Esophagus muscularis mucosa (tissue), 4 donors: ENCODE results near the gene AHRR. TPM values are rescaled to one million over a fixed set of nuclear protein-coding genes. Genes with fewer than 3 reads are reported as not detected.

Experiments
- DNase-seq: peaks from one replicate; pipeline ENCODE4 v3.0.0-alpha.2; 2017; ENCODE audit errors: extremely low spot score
- H3K27ac ChIP-seq, 4 donors: fragments of 200-600 bp; sonication (generic); replicated peaks in 1 of 4; 1 replicate in 3 of 4; 2 replicates in 1 of 4; pipeline ENCODE4 v1.5.1; 2016 to 2019; ENCODE audit warnings: mild to moderate bottlenecking in 1 of 4
- H3K27me3 ChIP-seq, 4 donors: fragments of 200-600 bp; sonication (generic); one replicate each; pipeline versions ENCODE4 v1.5.1 to v1.6.0; 2016 to 2019
- H3K36me3 ChIP-seq, 4 donors: fragments of 200-600 bp; sonication (generic); one replicate each; pipeline ENCODE4 v1.5.1; 2016 to 2019
- H3K4me1 ChIP-seq, 4 donors: fragments of 200-600 bp; sonication (generic); one replicate each; pipeline ENCODE4 v1.5.1; 2016 to 2019
- H3K4me3 ChIP-seq, 4 donors: fragments of 200-600 bp; sonication (generic); 1 replicate in 2 of 4; 2 replicates in 2 of 4; pipeline ENCODE4 v1.5.1; 2016 to 2019; ENCODE audit warnings: mild to moderate bottlenecking in 4 of 4, moderate library complexity in 1 of 4
- H3K9me3 ChIP-seq, 4 donors: fragments of 200-600 bp; sonication (generic); 1 replicate in 3 of 4; 2 replicates in 1 of 4; pipeline ENCODE4 v1.5.1; 2016 to 2019
- EP300 ChIP-seq: sonication (generic); formaldehyde crosslinking; IDR thresholded peaks from one replicate; pipeline ENCODE4 v1.6.1; 2017; ENCODE audit warnings: antibody characterized with exemption
- POLR2A ChIP-seq: fragments of 450-650 bp; IDR thresholded peaks from one replicate; pipeline ENCODE4 v1.6.1; 2017; ENCODE audit warnings: antibody characterized with exemption, moderate library complexity, mild to moderate bottlenecking, low read depth
- POLR2AphosphoS5 ChIP-seq, 2 donors: sonication (generic); formaldehyde crosslinking; IDR thresholded peaks; one replicate each; pipeline ENCODE4 v1.6.1; 2017; ENCODE audit warnings: antibody characterized with exemption in 2 of 2
- WGBS: methylation state at CpG from one replicate; pipeline ENCODE4 v1.1.5; 2018; 5-methylcytosine and 5-hydroxymethylcytosine counted together
- intact Hi-C: fragments of 100-400 bp; cut with DNase I; formaldehyde crosslinking; loops from one replicate; pipeline ENCODE4 v1.15.1; 2023
- total RNA-seq, 4 donors: library from RNA; depleted of rRNA; stranded (reverse); fragments of >200 nt; gene quantifications; one replicate each; pipeline versions ENCODE4 v1.1.0 to v1.2.1, GENCODE V29; 2016
- TF ChIP-seq, protein P1 (sequence below), 3 experiments: fragments of 200-600 bp in 2 of 3; fragments of 450-650 bp in 1 of 3; sonication (generic) in 2 of 3; IDR thresholded peaks; one replicate each; pipeline ENCODE4 v1.5.1; 2017 to 2019; ENCODE audit warnings: antibody characterized with exemption in 3 of 3, mild to moderate bottlenecking in 2 of 3, moderate library complexity in 1 of 3

Gene AHRR
- total RNA-seq, 4 donors from 2014 or later, result 0.33 to 5.5 (median 0.86) TPM

DNA sequence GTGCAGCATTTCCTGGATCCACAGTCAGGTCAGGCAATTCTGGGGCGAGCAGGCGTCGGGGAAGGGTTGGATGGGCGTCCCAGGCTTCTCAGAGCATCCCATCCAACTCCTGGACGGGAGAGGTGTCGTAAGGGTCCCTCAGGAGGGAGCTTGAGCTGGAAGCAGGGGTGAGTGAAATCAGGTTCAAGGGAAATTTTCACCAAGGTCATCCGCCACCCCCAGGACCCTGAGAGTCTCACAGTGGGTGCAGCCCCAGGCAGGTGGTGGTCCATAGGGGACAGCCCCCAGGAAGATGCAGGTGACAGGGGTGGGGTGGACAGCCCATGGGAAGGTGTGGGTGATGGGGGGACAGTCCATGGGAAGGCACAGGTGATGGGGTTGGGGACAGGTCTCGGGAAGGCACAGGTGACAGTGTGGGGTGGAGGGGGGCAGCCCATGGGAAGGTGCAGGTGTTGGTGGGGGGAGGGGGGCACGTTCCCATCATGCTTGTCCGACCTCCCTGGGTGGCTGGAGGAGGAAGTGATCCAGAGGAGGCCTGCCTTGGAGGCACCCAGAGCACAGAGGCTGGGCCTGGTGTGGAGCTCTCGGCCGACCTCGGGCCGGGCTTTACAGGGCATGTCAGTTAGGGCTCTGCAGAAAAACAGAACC is 48.9 kb downstream of the AHRR start:
- WGBS, result 95% methylated on average over 14 of the region's 14 CpGs
- no peak for TF ChIP-seq POLR2AphosphoS5 (IDR thresholded peaks at IDR 0.05)
- peaks cover 0 to 28% (median 5%) of the 10 kb centered on the region in 4 donors for H3K27me3 ChIP-seq
- H3K36me3 ChIP-seq, result no peaks in the 10 kb centered on the region
- intact Hi-C loops, result no loop called here
- peaks cover 0 to 4% (median under 1%) of the 10 kb centered on the region in 4 donors for H3K9me3 ChIP-seq
- no peak overlapping the region for H3K27ac ChIP-seq
- no peak overlapping the region for H3K4me3 ChIP-seq
- peaks cover 5 to 26% (median 16%) of the 10 kb centered on the region in 4 donors for H3K4me1 ChIP-seq
- peak; percentile 53 for DNase-seq

DNA sequence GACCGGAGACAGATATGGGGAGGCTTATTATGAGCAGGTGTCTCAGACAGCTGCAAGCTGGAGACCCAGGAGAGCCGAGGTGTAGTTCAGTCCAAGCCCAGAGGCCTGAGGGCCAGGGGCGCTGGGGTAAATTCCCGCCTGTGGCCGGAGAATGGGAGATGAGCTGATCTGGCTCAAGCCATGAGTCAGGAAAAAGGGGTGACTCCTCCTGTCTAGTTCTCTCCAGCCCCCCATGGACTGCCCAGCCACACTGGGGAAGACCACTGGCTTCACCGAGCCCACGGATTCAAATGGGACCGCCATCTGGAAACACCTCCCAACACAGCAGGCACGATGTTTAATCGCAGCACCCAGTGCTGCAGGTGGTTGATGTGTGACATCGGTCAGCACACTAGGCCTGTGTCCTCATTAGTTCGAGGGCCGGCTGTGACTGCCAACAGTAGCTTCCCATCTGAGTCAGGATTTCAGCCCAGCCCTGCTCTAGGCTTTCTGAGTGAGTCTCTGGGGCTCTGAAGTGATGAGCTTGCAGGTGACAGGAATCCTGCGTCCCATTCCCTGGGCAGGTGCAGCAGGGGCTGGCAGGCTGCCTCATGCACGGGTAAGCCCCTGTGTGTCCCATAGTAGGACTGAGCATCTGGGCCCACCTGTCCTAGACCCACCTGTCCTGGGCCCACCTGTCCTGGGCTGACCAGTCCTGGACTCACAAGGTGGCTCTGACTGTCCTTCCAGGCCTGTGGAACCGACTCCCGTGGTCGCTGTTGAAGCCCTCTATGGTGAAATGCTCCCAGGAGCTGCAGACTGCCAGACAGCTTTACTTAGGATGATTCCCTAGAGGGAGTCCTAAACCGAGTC is 49.7 kb downstream of the AHRR start:
- intact Hi-C loops, result no loop called here
- Histone ChIP-seq H3K9me3 (peaks cover 0 to 4% (median 0%) of the 10 kb centered on the region in 4 donors), H3K36me3 (no peaks in the 10 kb centered on the region), H3K27me3 (peaks cover 0 to 35% (median 5%) of the 10 kb centered on the region in 4 donors), H3K27ac (no peak overlapping the region), H3K4me1 (peaks cover 5 to 26% (median 16%) of the 10 kb centered on the region in 4 donors), H3K4me3 (no peak overlapping the region)
- TF ChIP-seq, protein P1, sequence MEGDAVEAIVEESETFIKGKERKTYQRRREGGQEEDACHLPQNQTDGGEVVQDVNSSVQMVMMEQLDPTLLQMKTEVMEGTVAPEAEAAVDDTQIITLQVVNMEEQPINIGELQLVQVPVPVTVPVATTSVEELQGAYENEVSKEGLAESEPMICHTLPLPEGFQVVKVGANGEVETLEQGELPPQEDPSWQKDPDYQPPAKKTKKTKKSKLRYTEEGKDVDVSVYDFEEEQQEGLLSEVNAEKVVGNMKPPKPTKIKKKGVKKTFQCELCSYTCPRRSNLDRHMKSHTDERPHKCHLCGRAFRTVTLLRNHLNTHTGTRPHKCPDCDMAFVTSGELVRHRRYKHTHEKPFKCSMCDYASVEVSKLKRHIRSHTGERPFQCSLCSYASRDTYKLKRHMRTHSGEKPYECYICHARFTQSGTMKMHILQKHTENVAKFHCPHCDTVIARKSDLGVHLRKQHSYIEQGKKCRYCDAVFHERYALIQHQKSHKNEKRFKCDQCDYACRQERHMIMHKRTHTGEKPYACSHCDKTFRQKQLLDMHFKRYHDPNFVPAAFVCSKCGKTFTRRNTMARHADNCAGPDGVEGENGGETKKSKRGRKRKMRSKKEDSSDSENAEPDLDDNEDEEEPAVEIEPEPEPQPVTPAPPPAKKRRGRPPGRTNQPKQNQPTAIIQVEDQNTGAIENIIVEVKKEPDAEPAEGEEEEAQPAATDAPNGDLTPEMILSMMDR (IDR thresholded peaks at IDR 0.05), result no peak
- TF ChIP-seq EP300 (no peak), POLR2A (no peak), POLR2AphosphoS5 (IDR thresholded peaks at IDR 0.05) (no peak)
- 93% methylated on average over 12 of the region's 19 CpGs for WGBS
- DNase-seq, result peak; percentile 55

DNA sequence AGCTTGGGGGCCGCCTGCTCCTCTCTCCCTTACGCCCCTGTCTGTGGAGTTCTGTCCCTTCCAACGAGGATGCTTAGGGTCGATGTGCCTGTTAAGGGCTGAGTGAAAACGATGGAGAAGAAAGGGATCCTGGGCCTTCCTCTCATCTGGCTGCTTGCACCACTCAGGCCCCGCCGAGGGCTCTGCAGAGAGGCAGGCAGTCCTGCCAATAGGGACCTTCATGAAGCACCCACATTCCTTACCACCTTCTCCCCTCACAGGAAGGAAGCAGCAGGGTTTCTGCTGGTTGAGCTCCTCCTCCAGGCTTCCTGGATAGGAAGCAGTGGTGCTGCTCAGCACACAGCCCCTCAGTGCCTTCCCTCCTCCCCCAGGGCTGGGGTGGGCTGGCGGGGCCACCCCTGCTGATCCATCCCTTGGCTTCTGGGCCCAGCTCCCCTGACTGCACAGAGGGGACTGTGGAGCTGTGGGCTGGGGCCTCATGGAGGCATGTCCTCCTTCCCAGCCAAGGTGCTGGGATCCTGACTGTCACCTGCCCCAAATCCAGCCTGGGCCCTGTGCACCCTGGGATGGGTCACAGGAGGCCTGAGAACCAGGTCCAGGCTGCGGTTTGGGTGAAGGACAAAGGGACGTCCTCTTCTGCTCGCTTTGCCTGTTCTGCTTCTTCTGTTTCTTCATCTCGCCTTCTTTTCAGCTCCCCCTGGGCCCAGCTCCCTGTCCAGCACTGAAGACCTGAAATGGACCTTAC is 50.5 kb downstream of the AHRR start:
- Histone ChIP-seq H3K9me3 (no peaks in the 10 kb centered on the region), H3K27me3 (peaks cover 0 to 36% (median 5%) of the 10 kb centered on the region in 4 donors), H3K4me3 (no peak overlapping the region), H3K4me1 (peaks cover 5 to 26% (median 16%) of the 10 kb centered on the region in 4 donors), H3K36me3 (no peaks in the 10 kb centered on the region), H3K27ac (no peak overlapping the region)
- intact Hi-C loops, result no loop called here
- WGBS, result 88% methylated on average over 12 of the region's 12 CpGs
- DNase-seq, result peak; percentile 83
- TF ChIP-seq POLR2A, result no peak
- no peak for TF ChIP-seq POLR2AphosphoS5 (IDR thresholded peaks at IDR 0.05)

DNA sequence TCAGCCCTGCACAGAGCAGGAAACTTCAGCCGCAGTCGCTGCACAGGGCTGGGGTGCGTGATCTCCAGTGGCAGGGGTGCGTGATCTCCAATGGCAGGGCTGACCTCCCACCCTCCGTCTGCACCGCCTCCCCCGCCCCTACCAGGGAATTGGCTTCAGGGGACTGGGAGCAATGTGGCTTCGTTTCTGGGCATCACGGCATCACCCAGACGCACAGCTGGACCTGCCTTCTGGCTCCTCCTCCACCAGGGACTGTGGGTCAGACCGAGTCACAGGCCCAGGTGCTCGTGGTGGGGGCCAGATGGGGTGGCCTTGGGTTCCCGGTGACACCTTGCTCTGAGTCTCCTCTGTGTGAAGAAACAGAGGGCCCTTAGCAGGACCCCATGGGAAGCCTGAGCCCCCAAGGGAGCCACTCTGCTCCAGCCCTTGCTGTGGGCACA is 51.1 kb downstream of the AHRR start:
- intact Hi-C loops, result no loop called here
- H3K9me3 ChIP-seq, result no peaks in the 10 kb centered on the region
- peaks cover 5 to 26% (median 16%) of the 10 kb centered on the region in 4 donors for H3K4me1 ChIP-seq
- no peaks in the 10 kb centered on the region for H3K36me3 ChIP-seq
- peaks cover 0 to 36% (median 5%) of the 10 kb centered on the region in 4 donors for H3K27me3 ChIP-seq
- no peak overlapping the region for H3K27ac ChIP-seq
- H3K4me3 ChIP-seq, result no peak overlapping the region
- 91% methylated on average over 10 of the region's 13 CpGs for WGBS
- TF ChIP-seq POLR2A (no peak), POLR2AphosphoS5 (IDR thresholded peaks at IDR 0.05) (no peak), EP300 (no peak)
- TF ChIP-seq, protein P1 (IDR thresholded peaks at IDR 0.05), result no peak
- DNase-seq, result peak; percentile 62

DNA sequence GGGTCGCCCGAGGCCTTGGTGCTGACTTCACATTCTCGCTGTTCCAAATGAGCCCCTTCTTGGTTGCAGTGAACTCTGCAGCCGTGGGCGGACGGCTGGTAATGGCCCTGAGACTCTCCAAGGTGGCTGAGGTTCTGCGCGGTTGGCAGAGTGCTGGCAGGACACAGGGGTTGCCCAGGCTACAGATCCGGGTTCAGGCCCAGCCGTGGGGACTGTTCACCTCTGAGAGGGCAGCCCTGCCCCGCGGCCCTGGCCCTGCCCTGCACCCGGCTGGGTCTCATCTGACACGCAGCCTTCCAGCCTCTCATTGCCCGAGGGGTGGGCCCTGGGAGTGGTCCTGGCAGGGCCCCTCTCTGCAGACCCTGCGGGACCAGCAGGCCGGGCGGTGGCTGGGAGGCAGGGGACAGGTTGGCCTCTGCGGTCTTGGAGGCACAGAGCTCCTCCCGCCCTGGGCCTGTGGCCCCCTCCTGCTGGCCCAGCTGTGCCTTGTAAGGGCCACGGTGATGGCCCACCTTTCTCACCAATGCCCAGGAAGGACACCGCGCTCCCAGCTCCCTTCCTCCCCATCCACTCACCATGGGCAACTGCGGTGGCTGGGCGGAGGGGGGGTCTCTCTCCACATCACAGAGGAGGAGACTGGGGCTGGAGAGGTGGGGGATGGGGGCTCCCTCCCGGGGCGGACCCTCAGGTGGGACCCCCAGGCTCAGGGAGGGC is 51.6 kb downstream of the AHRR start:
- H3K27ac ChIP-seq, result no peak overlapping the region
- H3K4me1 ChIP-seq, result peaks cover 5 to 26% (median 16%) of the 10 kb centered on the region in 4 donors
- no peaks in the 10 kb centered on the region for H3K36me3 ChIP-seq
- H3K27me3 ChIP-seq, result peaks cover 0 to 36% (median 5%) of the 10 kb centered on the region in 4 donors
- no CpG with 5 or more reads among the region's 27 CpGs for WGBS
- peak overlapping the region; percentile 52 to 59 (median 54) for H3K4me3 ChIP-seq
- peak; percentile 55 for DNase-seq
- intact Hi-C loops, result no loop called here
- no peaks in the 10 kb centered on the region for H3K9me3 ChIP-seq
- TF ChIP-seq POLR2AphosphoS5 (IDR thresholded peaks at IDR 0.05), result no peak
- no peak for TF ChIP-seq POLR2A
- TF ChIP-seq, protein P1 (IDR thresholded peaks at IDR 0.05), result no peak
- TF ChIP-seq EP300, result no peak
